HG03442 (cell line): ENCODE results near the gene IQCF2.
"Not testable (repeated sequence)": the region's sequence is repeated elsewhere in the genome, so short reads cannot be mapped to it uniquely, and the experiment has no call there.

Experiments
- ATAC-seq: cut with Tn5 transposase; IDR thresholded peaks from one replicate; pipeline ENCODE4 v1.9.1; 2021; ENCODE audit warnings: mild to moderate bottlenecking, moderate library complexity; ENCODE audit not compliant: unreplicated experiment

IQCF2 gene

DNA sequence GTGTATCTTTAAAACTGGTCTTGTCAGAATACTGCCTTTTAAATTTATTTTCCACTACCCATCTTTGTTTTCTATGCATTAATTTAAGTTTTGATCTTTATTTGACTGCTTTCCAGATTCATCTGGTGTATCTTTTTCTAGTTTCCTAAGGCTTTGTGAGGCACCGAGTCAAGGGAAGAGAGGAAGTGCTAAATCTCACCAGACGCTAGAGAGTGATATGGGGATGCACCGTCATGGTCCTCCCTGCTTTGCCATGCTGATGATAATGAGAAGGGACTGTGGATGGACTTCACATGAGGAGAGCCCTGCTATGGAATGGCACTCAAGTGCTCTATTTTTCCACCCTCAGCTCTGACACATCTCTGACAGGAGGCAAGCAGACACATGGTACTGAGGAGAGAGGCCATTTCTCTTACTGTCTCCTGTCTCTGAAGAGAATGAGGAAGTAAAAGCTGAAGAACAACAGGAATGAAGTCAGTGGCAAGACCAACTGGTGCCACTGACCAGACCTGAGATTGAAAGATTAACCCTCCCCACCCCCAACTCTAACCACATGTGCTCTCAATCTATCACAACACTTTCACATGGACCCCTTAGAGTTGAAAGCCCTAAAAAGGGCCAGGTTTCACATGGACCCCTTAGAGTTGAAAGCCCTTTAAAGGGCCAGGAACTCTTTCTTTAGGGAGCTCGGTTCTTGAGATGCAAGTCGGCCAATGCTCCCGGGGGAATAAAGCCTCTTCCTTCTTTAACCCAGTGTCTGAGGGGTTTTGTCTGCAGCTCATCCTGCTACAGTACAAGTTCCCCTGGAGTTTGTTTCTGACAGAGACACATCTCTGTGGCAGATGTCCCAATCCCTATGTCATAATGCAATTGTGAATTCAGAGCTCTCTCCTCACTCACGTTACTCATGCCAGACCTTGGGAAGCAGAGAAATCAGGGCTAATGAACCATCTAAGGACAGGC is at the start of gene IQCF2:
IQCF2 (plus strand) TSS at position 913 of the 963 bp plus-strand sequence. CDS start 52 bp downstream, outside the sequence.
- ATAC-seq, result no peak

DNA sequence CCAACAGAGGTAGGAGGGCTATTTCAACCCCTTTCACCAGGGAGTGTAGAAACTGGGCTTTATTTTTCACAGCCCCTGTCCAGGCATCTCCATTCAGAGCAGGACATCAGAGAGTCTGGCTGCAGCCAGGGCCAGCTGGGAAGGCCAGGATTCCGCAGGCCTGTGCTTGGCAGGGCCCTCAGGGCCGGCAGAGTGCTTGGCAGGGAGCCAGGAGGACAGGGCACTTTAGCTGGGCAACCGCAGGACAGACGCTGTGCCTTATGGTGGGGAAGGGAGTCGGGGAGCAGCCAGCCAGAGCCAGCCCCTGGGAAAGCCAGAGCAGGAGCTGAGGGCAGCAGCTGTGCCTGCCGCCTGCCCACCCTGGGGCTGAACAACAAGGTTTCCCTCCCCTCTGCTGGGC is 47.9 kb upstream of the IQCF2 start:
- ATAC-seq, result no peak

DNA sequence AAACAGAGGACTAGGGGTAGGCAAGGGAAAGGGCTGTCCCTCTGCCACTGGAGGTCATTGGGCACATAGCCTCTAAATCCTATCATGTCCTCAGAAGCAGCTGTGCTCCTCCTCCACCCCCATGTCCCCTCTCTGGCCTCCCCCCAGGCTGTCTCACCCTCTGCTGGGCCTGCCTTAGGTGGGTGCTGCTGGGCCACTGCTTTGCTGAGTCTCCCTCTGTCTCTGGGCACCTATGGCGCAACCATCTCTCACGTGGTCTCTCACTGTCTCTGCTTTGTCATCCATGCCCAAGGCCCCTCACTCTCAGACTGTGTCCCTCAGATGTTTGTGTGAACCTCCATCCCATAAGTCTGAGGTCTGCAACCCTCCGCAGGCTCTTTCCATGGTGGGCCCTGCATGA is 47.4 kb upstream of the IQCF2 start:
- ATAC-seq, result no peak

DNA sequence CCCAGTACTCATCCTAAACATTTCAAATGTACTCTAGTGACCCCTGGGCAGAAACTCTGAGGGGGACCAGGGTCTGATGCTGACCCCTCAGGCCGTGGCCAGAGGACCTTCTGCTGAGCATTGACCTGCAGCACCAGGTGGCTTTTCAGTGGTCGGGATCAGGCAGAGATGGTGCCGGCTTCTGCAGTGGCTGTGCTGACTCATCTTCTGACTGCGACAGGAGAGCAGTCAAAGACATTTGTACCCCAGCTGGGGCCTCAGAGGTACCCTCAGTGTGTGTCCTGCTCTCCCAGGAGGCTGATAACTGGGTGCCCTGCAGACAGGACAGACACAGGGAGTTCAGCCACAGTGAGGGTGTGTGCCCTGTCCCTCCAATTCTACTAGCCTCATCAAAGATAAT is 45.8 kb upstream of the IQCF2 start:
- ATAC-seq, result no peak

DNA sequence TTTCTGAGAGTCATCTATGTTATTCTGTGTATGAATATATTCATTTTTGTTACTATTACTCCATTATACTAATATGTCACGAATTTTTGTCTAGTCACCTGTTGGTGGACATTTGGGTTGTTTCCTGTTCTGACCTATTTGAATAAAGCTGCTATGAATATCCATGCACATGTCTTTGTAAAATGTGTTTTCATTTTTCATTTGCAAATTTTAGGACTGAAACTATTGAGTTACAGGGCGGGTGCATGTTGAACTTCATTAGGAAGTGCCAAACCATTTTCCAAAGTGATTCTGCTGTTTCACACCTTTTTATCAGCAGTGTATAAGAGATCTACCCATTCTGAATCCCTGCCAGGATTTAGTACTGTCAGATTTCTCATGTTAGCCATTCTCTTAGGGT is 44.7 kb upstream of the IQCF2 start:
- no peak for ATAC-seq

DNA sequence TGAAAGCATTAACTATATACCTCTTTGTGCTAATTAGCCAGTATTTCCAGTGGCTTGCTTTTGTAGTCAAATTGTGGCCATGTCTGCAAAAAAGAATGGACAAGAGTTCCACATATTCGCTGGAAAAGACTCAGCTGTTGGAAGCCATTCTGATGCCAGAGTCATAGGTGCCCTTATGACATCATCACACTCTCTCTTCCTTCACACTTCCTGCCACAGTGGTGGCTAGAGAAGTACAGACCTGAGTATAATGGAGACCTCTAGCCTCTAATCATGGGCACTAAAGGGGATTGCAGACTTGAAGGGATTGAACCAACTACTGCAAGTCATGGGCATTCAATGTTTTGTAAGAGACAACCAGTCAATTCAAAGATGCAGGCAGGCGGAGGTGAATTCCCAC is 44.0 kb upstream of the IQCF2 start:
- no peak for ATAC-seq

DNA sequence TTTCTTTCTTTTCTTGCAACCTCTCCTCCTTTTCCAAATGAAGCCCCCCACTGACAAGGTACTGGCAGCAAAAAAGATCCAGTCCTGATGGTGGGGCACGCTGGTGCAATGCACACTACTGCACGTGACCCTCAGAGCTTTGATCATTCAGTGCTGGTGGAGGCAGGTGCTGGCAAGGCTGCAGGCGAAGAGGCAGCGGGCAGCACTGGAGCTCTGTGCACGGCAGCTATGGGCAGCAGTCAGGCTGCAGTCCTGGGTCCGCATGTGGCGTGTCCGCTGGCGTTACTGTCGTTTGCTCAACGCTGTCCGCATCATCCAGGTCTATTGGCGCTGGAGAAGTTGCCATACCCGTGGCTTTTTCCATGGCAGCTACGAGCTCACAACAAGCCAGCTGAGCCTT is 42.3 kb upstream of the IQCF2 start:
- ATAC-seq, result no peak

DNA sequence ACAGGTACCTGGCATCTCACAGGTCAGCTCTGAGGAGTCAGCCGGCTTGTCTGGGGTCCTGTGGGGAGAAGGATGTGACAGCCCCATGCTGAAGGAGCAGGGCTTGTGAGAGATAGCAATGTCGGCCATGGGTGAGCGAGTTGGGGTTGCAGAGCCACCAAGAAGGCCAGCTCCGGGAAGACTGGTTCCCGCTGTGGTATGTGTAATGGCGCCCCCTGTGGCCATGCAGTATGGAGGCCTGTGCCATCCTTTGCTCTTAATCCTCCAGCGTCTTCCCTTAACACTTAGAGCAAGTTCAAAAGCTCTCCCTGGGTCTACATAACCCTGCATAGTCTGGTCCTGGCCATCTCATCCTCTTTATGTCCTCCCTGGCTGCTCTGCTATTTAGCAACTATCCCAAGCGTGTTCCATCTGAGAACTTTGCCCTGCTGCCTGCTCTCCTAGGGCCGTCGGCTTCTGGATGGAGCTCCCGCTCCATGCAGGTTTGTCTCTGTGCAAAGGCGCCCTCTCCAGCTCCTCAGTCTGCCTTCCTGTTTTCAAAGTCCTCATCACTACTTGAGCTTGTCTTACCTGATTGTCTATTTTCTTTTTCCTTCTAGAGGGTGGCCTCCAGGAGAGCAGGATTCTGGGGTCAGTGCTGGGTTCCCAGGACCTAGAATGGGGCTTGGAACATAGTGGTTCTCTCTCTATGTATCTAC is 41.6 kb upstream of the IQCF2 start:
- ATAC-seq, result no peak

DNA sequence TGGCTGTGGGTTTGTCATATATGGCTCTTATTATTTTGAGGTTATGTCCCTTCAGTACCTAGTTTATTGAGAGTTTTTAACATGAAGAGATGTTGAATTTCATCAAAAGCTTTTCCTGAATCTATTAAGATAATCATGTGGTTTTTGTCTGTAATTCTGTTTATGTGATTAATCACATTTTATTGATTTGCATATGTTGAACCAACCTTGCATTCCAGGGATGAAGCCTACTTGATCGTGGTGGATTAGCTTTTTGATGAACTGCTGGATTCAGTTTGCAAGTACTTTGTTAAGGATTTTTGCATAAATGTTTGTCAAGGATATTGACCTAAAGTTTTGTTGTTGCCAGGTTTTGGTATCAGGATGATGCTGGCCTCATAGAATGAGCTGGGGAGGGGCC is 33.1 kb upstream of the IQCF2 start:
- no peak for ATAC-seq

DNA sequence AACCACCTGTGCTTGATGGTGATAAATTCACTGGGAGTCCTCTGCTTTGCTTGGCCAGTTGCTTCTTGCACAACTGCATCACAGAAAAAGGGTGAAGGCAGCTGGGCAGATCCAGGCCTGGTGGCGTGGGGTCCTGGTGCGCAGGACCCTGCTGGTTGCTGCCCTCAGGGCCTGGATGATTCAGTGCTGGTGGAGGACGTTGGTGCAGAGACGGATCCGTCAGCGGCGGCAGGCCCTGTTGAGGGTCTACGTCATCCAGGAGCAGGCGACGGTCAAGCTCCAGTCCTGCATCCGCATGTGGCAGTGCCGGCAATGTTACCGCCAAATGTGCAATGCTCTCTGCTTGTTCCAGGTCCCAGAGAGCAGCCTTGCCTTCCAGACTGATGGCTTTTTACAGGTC is 31.1 kb upstream of the IQCF2 start:
- ATAC-seq, result no peak

DNA sequence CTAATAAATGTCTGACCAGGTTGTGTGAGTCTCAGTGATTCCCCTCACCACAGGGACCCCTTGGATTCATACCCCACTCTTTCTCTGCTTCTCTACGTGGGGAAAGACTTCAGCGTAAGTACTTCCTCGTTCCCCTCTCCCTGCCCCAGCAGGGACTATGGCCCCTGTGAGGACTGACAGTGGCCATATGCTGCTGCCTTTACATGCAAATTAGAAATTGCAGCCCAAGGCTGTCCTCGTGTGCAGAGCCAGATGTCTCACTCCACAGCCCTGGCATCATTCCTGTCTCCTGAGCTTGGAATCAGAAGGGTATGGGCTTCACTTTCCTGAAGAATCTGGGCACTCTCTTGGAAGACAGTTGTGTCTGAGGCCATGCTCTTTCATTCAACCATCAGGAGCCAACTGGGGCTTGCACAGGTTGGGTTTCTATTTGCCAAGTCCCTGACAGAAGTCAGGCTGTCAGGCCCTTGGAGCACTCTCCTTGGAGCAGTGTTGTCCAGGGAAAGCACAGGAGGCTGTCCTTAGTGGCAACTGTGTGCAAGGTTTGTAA is 30.5 kb upstream of the IQCF2 start:
- ATAC-seq, result no peak

DNA sequence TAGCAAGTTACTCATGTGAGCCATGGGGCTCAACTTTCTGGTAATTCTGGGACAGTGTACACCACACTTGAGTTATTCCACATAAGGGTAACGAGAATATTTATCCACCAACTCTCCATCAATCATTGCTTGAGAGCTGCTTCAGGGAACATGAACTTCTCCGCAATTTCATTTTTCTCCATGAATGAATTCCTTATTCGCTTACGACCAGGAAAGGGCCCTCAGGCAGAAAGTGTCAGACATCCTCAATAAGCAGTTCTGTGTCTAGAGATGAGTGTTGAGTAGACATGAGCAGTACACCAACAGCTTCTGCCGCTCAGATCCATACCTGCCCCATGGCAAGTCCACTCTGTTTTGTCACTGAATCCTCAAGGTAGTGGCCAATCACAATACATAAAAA is 24.8 kb upstream of the IQCF2 start:
- no peak for ATAC-seq

DNA sequence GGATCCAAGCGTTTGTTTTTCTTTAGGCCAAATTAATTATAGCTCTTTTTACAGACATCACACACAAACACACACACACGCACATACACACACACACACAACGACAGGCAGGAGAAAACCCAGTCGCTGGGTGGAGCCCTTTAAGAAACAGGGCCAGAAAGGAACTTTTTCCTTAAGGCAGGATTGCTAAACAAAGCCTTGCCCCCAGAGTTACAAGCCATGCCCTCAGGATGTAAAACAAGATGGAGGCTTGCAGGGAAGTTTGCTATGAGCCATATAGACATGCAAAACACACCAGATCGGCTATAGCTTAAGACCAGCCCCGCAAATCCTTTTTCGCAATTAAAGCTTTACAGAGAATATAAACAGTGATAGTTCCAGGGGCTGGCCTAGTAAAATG is 16.3 kb upstream of the IQCF2 start:
- no peak for ATAC-seq

DNA sequence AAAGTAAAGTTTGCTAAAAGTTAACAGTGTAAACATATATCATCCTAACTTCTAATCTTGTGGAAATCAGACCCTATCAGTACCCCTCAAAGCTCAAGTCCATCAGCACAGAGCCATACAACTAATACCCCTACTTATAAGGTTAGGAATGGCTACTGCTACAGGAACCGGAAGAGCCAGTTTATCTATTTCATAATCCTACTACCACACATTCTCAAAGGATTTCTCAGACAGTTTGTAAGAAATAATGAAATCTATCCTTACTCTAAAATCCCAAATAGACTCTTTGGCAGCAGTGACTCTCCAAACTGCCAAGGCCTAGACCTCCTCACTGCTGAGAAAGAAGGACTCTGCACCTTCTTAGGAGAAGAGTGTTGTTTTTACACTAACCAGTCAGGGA is 6.0 kb upstream of the IQCF2 start:
- ATAC-seq, result not testable (repeated sequence)

DNA sequence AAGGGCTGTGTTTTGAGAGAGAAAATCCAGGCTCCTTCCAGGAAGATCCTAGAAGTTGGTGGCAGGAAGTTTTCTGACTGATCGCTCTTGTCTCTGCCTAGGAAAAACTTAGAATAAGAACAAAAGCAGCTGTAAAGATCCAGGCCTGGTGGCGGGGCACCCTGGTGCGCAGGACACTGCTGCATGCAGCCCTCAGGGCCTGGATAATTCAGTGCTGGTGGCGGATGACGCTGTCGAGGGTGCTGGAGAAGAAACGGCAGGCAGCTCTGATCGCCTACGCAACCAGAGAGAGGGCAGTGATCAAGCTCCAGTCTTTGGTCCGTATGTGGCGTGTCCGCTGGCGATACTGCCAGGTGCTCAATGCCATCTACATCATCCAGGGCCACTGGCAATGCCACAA is 1.5 kb downstream of the IQCF2 start:
- ATAC-seq, result no peak

DNA sequence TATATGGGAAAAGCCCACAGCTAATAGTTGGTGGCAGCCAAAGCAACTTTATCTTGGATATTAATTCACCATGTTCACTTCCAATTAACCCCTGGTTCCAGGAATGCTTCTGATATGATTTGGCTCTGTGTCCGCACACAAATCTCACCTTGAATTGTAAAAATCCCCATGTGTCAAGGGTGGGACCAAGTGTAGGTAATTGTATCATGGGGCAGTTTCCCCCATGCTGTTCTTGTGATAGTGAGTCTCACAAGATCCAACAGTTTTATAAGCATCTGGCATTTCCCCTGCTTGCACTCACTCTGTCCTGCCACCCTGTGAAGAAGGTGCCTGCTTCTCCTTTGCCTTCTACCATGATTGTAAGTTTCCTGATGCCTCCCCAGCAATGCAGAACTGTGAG is 7.5 kb downstream of the IQCF2 start:
- ATAC-seq, result not testable (repeated sequence)

DNA sequence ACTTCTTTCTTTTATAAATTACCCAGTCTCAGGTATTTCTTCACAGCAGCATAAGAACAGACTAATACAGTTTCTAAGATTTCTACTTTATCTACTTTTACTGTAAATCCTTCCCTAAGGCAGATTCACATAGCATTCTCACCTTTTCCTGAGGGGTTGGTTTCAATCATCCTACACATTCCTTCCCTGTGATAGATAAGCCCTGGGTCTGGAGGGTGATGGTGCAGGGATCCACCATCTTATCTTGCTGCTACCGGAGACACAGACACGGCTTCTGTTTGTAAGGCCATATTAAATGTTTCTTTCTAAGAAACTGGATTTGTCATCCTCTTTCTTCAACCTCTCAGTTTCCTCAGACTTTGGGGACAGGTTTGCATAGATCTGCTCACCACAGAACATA is 7.9 kb downstream of the IQCF2 start:
- no peak for ATAC-seq

DNA sequence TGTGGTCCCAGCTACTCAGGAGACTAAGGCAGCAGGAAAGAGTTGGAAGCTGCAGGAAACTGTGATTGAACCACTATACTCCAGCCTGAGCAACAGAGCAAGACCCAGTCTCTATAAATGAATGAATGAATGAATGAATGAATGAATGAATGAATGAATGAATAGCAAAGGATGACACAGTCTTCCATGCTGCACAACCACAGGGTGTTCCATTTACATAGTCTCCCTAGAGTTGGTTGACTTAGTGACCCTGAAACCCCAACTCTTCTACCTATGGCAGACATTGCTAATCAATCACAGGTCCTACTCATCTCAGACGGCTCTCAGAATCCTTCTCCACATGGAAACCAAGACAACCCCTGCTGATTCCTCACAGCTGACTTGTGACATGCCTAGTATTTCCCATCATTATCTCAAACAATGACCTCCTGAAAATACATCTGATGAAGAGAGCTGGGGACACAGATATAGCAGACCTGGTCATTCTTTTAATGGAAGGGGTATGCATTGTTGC is 11.9 kb downstream of the IQCF2 start:
- ATAC-seq, result no peak

DNA sequence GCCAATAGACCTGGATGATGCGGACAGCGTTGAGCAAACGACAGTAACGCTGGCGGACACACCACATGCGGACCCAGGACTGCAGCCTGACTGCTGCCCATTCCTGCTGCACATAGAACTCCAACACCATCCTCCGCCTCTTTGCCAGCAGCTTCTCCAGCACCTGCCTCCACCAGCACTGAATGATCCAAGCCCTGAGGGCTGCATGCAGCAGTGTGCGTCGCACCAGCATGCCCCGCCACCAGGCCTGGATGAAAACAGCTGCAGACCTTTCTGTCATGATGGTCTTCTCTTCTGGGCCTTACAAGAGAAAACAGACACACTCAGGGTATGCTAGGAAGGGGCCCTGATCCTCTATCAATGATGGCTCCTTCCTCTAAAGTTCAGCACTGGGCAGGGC is 12.5 kb downstream of the IQCF2 start:
- ATAC-seq, result no peak

DNA sequence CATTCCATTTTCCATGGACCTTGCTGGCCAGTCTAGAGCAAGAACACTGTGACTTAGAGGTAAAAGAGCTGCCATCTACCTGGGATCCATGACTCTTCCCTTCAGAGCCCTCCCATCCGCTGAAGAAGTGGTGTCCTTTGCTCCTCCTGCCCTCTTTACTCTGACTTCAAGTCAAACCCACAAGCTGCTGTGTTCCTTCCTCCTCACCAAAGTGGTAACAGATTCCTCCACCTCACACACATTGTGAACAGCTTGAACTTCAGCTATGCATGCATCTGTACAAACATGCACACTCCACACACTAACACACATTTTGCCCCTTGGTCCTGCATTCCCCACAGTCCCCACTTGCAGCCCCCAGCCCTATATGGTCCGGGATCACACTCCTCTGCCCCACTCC is 13.0 kb downstream of the IQCF2 start:
- ATAC-seq, result no peak

DNA sequence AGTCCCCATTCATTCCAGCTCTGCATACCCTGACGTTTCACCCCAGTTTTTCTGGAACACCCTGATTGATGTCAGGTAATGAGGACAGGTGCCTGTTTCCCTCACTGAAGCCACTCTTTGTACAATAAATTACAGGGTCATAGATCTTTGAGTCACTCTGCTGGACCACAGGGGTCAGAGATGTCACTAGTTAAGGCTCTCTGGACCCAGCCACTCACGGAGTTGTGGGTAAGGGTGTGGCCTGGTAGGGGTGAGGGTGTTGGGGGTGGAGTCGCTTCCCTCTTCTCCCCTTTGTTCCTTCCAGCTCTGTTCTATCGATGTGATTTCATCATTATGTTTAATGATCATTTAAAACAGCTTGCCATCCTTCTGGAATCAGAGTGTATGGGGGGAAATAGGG is 13.5 kb downstream of the IQCF2 start:
- ATAC-seq, result no peak

DNA sequence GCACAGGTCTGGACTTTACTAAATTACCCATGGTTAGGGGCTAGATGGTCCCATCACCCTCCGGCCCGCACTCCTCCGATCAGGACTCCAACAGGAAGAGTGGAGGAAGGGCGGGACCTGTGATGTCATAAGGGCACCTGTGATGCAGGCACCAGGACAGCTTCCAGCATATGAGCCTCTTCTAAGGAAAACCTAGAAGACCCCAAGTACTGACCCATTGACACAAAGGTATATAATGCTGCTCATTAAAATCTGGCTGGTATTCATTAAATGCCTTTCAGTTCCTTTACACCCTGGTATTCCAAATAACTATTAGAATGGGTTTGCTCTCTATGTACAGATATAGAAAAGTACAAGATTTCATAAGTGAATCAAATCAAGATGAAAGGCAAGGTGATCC is 14.1 kb downstream of the IQCF2 start, which contains the start of gene IQCF5:
IQCF5 (minus strand) TSS at position 101 of the 400 bp plus-strand sequence; CDS start at position 31, 70 bp downstream.
- no peak for ATAC-seq
